ENCODE results near the gene SFXN1.

SFXN1 gene

DNA sequence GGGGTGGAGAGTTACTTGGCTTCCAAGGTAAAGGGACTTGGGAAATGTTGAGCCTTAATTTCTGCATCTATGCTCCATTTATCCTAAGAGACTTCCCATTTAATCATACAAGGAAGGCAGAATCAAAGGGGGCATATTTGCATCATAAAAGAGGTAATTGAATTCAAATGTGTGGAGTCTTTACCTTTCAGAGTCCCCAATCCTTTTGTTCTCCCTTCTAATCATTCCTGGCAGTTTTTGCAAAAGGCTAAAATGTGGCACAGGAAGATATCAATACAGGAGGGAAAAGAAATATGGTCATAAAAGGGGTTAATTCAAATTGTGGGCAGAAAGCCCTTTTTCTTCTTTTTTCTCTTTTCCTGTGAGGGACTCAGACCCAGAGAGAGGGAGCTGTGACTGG, 69.5 kb downstream of the SFXN1 start:
- Histone ChIP-seq H4K8ac (ENCODE audit: low read length) (no peak overlapping the region), H3K4me2 (ENCODE audit: low read length, poor library complexity, severe bottlenecking) (no peak overlapping the region), H2BK120ac (ENCODE audit: low read depth, low read length) (no peak overlapping the region), H3K27me3 (ENCODE audit: control insufficient read depth in 1 of 2, insufficient read depth in 1 of 2, low read length in 2 of 2) (peaks cover 11 to 48% of the 10 kb centered on the region in 2 experiments), H2BK15ac (ENCODE audit: low read depth, poor library complexity, severe bottlenecking) (no peak overlapping the region), H3K18ac (ENCODE audit: low read depth in 1 of 2, low read length in 2 of 2) (no peak overlapping the region), H2BK5ac (ENCODE audit: low read depth, low read length, poor library complexity, severe bottlenecking) (no peak overlapping the region), H3K23ac (ENCODE audit: low read length in 2 of 2) (no peak overlapping the region), H2BK12ac (ENCODE audit: low read length in 2 of 2) (no peak overlapping the region), H3K4me3 (ENCODE audit: insufficient read depth in 1 of 2, low read depth in 1 of 2, low read length in 2 of 2) (no peak overlapping the region), H3K4ac (ENCODE audit: low read depth in 1 of 2, low read length in 2 of 2) (no peak overlapping the region), H4K91ac (ENCODE audit: low read length) (no peak overlapping the region), H2AK5ac (ENCODE audit: low read length, severe bottlenecking) (no peak overlapping the region), H3K4me1 (ENCODE audit: control insufficient read depth, insufficient read depth, low read depth, low read length) (no peaks in the 10 kb centered on the region), H3K27ac (ENCODE audit: low read length, poor library complexity, severe bottlenecking) (no peak overlapping the region), H3K9me3 (ENCODE audit: control insufficient read depth, low read length) (no peaks in the 10 kb centered on the region), H3K14ac (ENCODE audit: low read length in 2 of 2) (no peak overlapping the region), H3K9ac (ENCODE audit: low read length) (no peak overlapping the region), H2AFZ (ENCODE audit: low read depth, low read length) (no peak overlapping the region), H3K36me3 (ENCODE audit: control insufficient read depth in 1 of 2, insufficient read depth in 2 of 2, low read depth in 1 of 2, low read length in 2 of 2) (no peaks in the 10 kb centered on the region), H3K79me1 (replicated peaks; ENCODE audit: low read length, poor library complexity, severe bottlenecking) (no peaks in the 10 kb centered on the region)
- DNase-seq = no peak

DNA sequence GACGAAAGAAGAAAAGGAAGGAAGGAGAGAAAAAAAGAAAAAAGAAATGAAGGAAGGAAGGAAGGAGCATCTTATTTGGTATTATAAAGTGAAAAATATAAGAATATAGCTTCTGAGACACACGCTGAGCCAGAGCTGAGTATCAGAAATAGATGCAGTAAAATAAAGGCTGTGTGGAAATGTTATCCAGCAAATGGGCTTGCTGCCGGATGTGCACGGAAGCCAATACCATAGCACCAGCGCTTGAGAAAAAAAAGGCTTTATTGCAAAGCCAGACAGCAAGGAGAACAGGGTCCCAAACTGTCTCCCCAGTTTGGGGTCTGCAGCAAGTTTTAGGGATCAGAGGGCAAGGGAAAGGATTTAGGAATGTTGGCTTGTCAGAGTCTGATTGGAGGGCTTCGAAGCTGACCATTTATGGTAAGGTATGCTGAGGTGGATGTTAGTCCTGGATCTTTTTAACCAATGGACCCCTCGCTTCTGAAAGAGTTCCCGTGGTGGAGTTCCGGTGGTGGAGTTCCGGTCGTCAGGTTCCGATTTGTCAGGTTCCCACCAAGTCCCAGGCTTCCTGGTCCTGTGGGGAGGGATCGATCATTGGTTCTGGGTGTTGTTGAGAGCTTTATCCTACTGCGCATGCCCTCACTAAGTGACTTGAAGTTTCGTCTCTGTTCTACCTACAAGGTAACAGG, 70.4 kb downstream of the SFXN1 start:
- 73% methylated on average over 15 of the region's 15 CpGs for WGBS
- H3K79me1 ChIP-seq (replicated peaks; ENCODE audit: low read length, poor library complexity, severe bottlenecking) = no peaks in the 10 kb centered on the region

DNA sequence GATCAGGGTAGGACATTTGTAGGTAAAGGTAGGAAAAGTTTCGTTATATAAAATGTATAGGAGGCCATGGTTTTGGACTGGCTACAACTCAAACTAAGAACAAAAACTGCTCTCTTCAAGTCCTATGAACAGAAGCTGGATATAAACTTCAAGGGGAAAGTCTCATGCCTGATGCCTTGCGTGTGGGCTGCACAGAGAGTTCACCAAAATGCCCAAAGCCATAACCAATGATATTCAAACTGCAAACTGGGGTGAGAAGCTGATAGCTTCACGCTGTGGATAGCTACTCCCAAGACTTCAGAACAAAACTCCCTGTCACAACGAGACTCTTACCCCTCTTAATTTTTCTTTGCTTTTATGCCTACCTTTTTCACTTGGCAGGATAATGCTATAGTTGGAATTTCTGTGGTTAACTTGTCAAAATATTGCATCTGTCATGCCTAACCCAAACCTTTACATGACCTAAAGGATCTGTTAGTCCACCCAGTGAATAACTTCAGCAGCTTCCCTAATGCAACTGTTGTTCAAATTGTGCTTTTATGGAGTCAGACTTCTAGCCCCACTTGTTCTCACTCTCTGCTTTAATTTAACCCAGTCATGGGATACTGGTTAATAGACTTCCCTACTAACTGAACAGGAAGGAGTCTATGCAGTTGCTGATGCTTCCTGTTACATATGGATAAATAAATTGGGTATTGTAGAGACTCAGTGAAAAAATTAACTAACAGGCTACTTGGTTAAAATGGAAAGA, 71.9 kb downstream of the SFXN1 start:
- peaks cover 11 to 48% of the 10 kb centered on the region in 2 experiments for H3K27me3 ChIP-seq (ENCODE audit: control insufficient read depth in 1 of 2, insufficient read depth in 1 of 2, low read length in 2 of 2)
- H2BK15ac ChIP-seq (ENCODE audit: low read depth, poor library complexity, severe bottlenecking) = no peak overlapping the region
- no peak for DNase-seq
- no peaks in the 10 kb centered on the region for H3K4me1 ChIP-seq (ENCODE audit: control insufficient read depth, insufficient read depth, low read depth, low read length)
- H4K8ac ChIP-seq (ENCODE audit: low read length) = no peak overlapping the region
- no peak overlapping the region for H3K4me3 ChIP-seq (ENCODE audit: insufficient read depth in 1 of 2, low read depth in 1 of 2, low read length in 2 of 2)
- H3K18ac ChIP-seq (ENCODE audit: low read depth in 1 of 2, low read length in 2 of 2) = no peak overlapping the region
- H2BK5ac ChIP-seq (ENCODE audit: low read depth, low read length, poor library complexity, severe bottlenecking) = no peak overlapping the region
- H3K4ac ChIP-seq (ENCODE audit: low read depth in 1 of 2, low read length in 2 of 2) = no peak overlapping the region
- H3K27ac ChIP-seq (ENCODE audit: low read length, poor library complexity, severe bottlenecking) = no peak overlapping the region
- no peak overlapping the region for H2BK12ac ChIP-seq (ENCODE audit: low read length in 2 of 2)
- WGBS = 70% methylated on average over 1 of the region's 4 CpGs
- no peak overlapping the region for H2AK5ac ChIP-seq (ENCODE audit: low read length, severe bottlenecking)
- no peak overlapping the region for H3K23ac ChIP-seq (ENCODE audit: low read length in 2 of 2)
- H4K91ac ChIP-seq (ENCODE audit: low read length) = no peak overlapping the region
- H3K14ac ChIP-seq (ENCODE audit: low read length in 2 of 2) = no peak overlapping the region
- H2AFZ ChIP-seq (ENCODE audit: low read depth, low read length) = no peak overlapping the region
- H3K4me2 ChIP-seq (ENCODE audit: low read length, poor library complexity, severe bottlenecking) = no peak overlapping the region
- H3K36me3 ChIP-seq (ENCODE audit: control insufficient read depth in 1 of 2, insufficient read depth in 2 of 2, low read depth in 1 of 2, low read length in 2 of 2) = no peaks in the 10 kb centered on the region
- H2BK120ac ChIP-seq (ENCODE audit: low read depth, low read length) = no peak overlapping the region
- H3K9ac ChIP-seq (ENCODE audit: low read length) = no peak overlapping the region
- H3K9me3 ChIP-seq (ENCODE audit: control insufficient read depth, low read length) = no peaks in the 10 kb centered on the region
- H3K79me1 ChIP-seq (replicated peaks; ENCODE audit: low read length, poor library complexity, severe bottlenecking) = no peaks in the 10 kb centered on the region

More for the DNA sequence above, 70.4 kb downstream of the SFXN1 start:
- Histone ChIP-seq H4K91ac (ENCODE audit: low read length) (no peak overlapping the region), H3K27me3 (ENCODE audit: control insufficient read depth in 1 of 2, insufficient read depth in 1 of 2, low read length in 2 of 2) (peaks cover 11 to 48% of the 10 kb centered on the region in 2 experiments), H4K8ac (ENCODE audit: low read length) (no peak overlapping the region), H3K14ac (ENCODE audit: low read length in 2 of 2) (no peak overlapping the region), H3K23ac (ENCODE audit: low read length in 2 of 2) (no peak overlapping the region), H2AFZ (ENCODE audit: low read depth, low read length) (no peak overlapping the region), H3K36me3 (ENCODE audit: control insufficient read depth in 1 of 2, insufficient read depth in 2 of 2, low read depth in 1 of 2, low read length in 2 of 2) (no peaks in the 10 kb centered on the region), H3K9ac (ENCODE audit: low read length) (no peak overlapping the region), H2BK15ac (ENCODE audit: low read depth, poor library complexity, severe bottlenecking) (no peak overlapping the region), H3K4ac (ENCODE audit: low read depth in 1 of 2, low read length in 2 of 2) (no peak overlapping the region), H3K4me3 (ENCODE audit: insufficient read depth in 1 of 2, low read depth in 1 of 2, low read length in 2 of 2) (no peak overlapping the region), H3K9me3 (ENCODE audit: control insufficient read depth, low read length) (no peaks in the 10 kb centered on the region), H3K4me2 (ENCODE audit: low read length, poor library complexity, severe bottlenecking) (no peak overlapping the region), H3K27ac (ENCODE audit: low read length, poor library complexity, severe bottlenecking) (no peak overlapping the region), H2AK5ac (ENCODE audit: low read length, severe bottlenecking) (no peak overlapping the region), H2BK5ac (ENCODE audit: low read depth, low read length, poor library complexity, severe bottlenecking) (no peak overlapping the region), H3K4me1 (ENCODE audit: control insufficient read depth, insufficient read depth, low read depth, low read length) (no peaks in the 10 kb centered on the region), H2BK120ac (ENCODE audit: low read depth, low read length) (no peak overlapping the region), H3K18ac (ENCODE audit: low read depth in 1 of 2, low read length in 2 of 2) (no peak overlapping the region), H2BK12ac (ENCODE audit: low read length in 2 of 2) (no peak overlapping the region)
- no peak for DNase-seq

DNA sequence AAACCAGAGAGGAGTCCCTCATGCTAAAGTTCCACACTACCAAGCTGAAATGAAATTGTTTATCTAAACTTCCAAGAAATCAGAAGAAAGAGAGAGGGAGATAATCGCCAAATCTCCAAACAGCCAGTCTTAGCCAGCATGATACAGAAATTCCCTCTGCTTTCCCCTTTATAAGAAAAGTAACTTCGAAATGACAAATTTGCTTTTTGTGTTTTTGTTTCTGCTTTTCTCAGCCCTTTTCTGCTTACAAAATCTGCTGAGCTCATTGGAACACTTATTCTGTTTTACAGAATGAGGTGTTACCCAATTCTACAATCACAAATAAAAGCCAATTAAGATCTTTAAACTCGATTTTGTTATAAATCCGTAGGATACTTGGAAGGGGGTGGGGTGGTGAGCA, 72.9 kb downstream of the SFXN1 start:
- Histone ChIP-seq H2BK12ac (ENCODE audit: low read length in 2 of 2) (no peak overlapping the region), H3K4ac (ENCODE audit: low read depth in 1 of 2, low read length in 2 of 2) (no peak overlapping the region), H3K27me3 (ENCODE audit: control insufficient read depth in 1 of 2, insufficient read depth in 1 of 2, low read length in 2 of 2) (peaks cover 11 to 42% of the 10 kb centered on the region in 2 experiments), H3K27ac (ENCODE audit: low read length, poor library complexity, severe bottlenecking) (no peak overlapping the region), H3K4me1 (ENCODE audit: control insufficient read depth, insufficient read depth, low read depth, low read length) (no peaks in the 10 kb centered on the region), H4K91ac (ENCODE audit: low read length) (no peak overlapping the region), H3K36me3 (ENCODE audit: control insufficient read depth in 1 of 2, insufficient read depth in 2 of 2, low read depth in 1 of 2, low read length in 2 of 2) (no peaks in the 10 kb centered on the region), H3K4me2 (ENCODE audit: low read length, poor library complexity, severe bottlenecking) (no peak overlapping the region), H3K79me1 (replicated peaks; ENCODE audit: low read length, poor library complexity, severe bottlenecking) (no peaks in the 10 kb centered on the region), H3K4me3 (ENCODE audit: insufficient read depth in 1 of 2, low read depth in 1 of 2, low read length in 2 of 2) (no peak overlapping the region), H3K14ac (ENCODE audit: low read length in 2 of 2) (no peak overlapping the region), H4K8ac (ENCODE audit: low read length) (no peak overlapping the region), H3K9me3 (ENCODE audit: control insufficient read depth, low read length) (no peaks in the 10 kb centered on the region), H2AFZ (ENCODE audit: low read depth, low read length) (no peak overlapping the region), H2AK5ac (ENCODE audit: low read length, severe bottlenecking) (no peak overlapping the region), H2BK15ac (ENCODE audit: low read depth, poor library complexity, severe bottlenecking) (no peak overlapping the region), H3K18ac (ENCODE audit: low read depth in 1 of 2, low read length in 2 of 2) (no peak overlapping the region), H2BK5ac (ENCODE audit: low read depth, low read length, poor library complexity, severe bottlenecking) (no peak overlapping the region), H3K23ac (ENCODE audit: low read length in 2 of 2) (no peak overlapping the region), H2BK120ac (ENCODE audit: low read depth, low read length) (no peak overlapping the region), H3K9ac (ENCODE audit: low read length) (no peak overlapping the region)
- WGBS = 82% methylated on average over 3 of the region's 4 CpGs
- no peak for DNase-seq

Measured in mesenchymal stem cell (in vitro differentiated cells and primary cell).